GM19463 (cell line): ENCODE results near the gene IQGAP2.
A peak's percentile ranks its signal among the peaks of the same experiment; 100 is the strongest.
"Not testable (repeated sequence)": the region's sequence is repeated elsewhere in the genome, so short reads cannot be mapped to it uniquely, and the experiment has no call there.

Experiments
- ATAC-seq: cut with Tn5 transposase; IDR thresholded peaks from one replicate; pipeline ENCODE4 v1.9.1; 2021; ENCODE audit warnings: mild to moderate bottlenecking, moderate library complexity; ENCODE audit not compliant: unreplicated experiment

The IQGAP2 gene

GRCh38 chr5:76732405-76733048 lies 329.4 kb downstream of the IQGAP2 start:
- ATAC-seq = no peak

- no peak for ATAC-seq
These were observed 329.9 kb downstream of the IQGAP2 start for GRCh38 chr5:76733049-76733417.

- no peak for ATAC-seq
These were observed 332.9 kb downstream of the IQGAP2 start for GRCh38 chr5:76735762-76736545.

- ATAC-seq = peak; percentile 38
These were observed 333.8 kb downstream of the IQGAP2 start for GRCh38 chr5:76736679-76737556.

- ATAC-seq = no peak
These were observed 334.8 kb downstream of the IQGAP2 start for GRCh38 chr5:76737846-76738245.

GRCh38 chr5:76741506-76741905 lies 338.4 kb downstream of the IQGAP2 start:
- ATAC-seq = not testable (repeated sequence)

- ATAC-seq = no peak
These were observed 339.5 kb downstream of the IQGAP2 start for GRCh38 chr5:76742583-76742982.

GRCh38 chr5:76744632-76745031 lies 341.5 kb downstream of the IQGAP2 start:
- ATAC-seq = no peak

- ATAC-seq = no peak
These were observed 342.6 kb downstream of the IQGAP2 start for GRCh38 chr5:76745670-76746069.

GRCh38 chr5:76746677-76747076 lies 343.6 kb downstream of the IQGAP2 start:
- ATAC-seq = no peak

GRCh38 chr5:76747706-76748105 lies 344.6 kb downstream of the IQGAP2 start:
- ATAC-seq = no peak

- ATAC-seq = no peak
These were observed 348.2 kb downstream of the IQGAP2 start for GRCh38 chr5:76751291-76751690.

GRCh38 chr5:76754668-76755078 lies 351.6 kb downstream of the IQGAP2 start:
- ATAC-seq = no peak

- no peak for ATAC-seq
These were observed 352.9 kb downstream of the IQGAP2 start for GRCh38 chr5:76755779-76756637.

GRCh38 chr5:76757049-76757448 lies 354.0 kb downstream of the IQGAP2 start:
- ATAC-seq = no peak
